Activated CD4-positive, alpha-beta T cell treated with anti-CD3 and anti-CD28 coated beads, Interleukin-2, amount 50 U/mL, for 1 hour (primary cell): ENCODE measurements around the gene HIRIP3.
A peak's percentile ranks its signal among the peaks of the same experiment; 100 is the strongest.
"Not testable (repeated sequence)": the region's sequence is repeated elsewhere in the genome, so short reads cannot be mapped to it uniquely, and the experiment has no call there.

Source experiments
- DNase-seq: peaks from one replicate; pipeline ENCODE4 v3.0.0-alpha.2; 2020

The HIRIP3 gene

GRCh38 chr16:29995324-29995910, at the start of gene HIRIP3:
Gene HIRIP3, minus strand, starts transcription at chr16:29995617. Its CDS starts 12 bp downstream, at chr16:29995605.
- DNase-seq: peak; percentile 81

- DNase-seq: no peak
These were observed 46.4 kb upstream of the HIRIP3 start for GRCh38 chr16:30041841-30042240.

GRCh38 chr16:30040690-30041089, 45.3 kb upstream of the HIRIP3 start:
- DNase-seq: not testable (repeated sequence)

GRCh38 chr16:30040221-30040620, 44.8 kb upstream of the HIRIP3 start:
- no peak for DNase-seq

- DNase-seq: no peak
These were observed 37.9 kb upstream of the HIRIP3 start for GRCh38 chr16:30033270-30033669.

GRCh38 chr16:30032083-30032819, 36.8 kb upstream of the HIRIP3 start:
- peak; percentile 58 for DNase-seq

- DNase-seq: no peak
These were observed 36.1 kb upstream of the HIRIP3 start for GRCh38 chr16:30031477-30031918.

GRCh38 chr16:30030841-30031413, 35.5 kb upstream of the HIRIP3 start, which contains the start of gene TLCD3B:
Gene TLCD3B, minus strand, starts transcription at chr16:30031271. Its CDS starts 744 bp downstream, at chr16:30030527.
- no peak for DNase-seq

GRCh38 chr16:30030011-30030685, 34.7 kb upstream of the HIRIP3 start:
- DNase-seq: no peak

GRCh38 chr16:30028438-30029076, 33.1 kb upstream of the HIRIP3 start:
- no peak for DNase-seq

GRCh38 chr16:30027588-30028437, 32.4 kb upstream of the HIRIP3 start:
- DNase-seq: no peak

- no peak for DNase-seq
These were observed 31.0 kb upstream of the HIRIP3 start for GRCh38 chr16:30026449-30026848.

- DNase-seq: no peak
These were observed 30.2 kb upstream of the HIRIP3 start for GRCh38 chr16:30025574-30025973.

GRCh38 chr16:30025156-30025555, 29.7 kb upstream of the HIRIP3 start:
- no peak for DNase-seq

GRCh38 chr16:30024451-30024850, 29.0 kb upstream of the HIRIP3 start:
- no peak for DNase-seq

- no peak for DNase-seq
These were observed 28.2 kb upstream of the HIRIP3 start for GRCh38 chr16:30023586-30023985.

- DNase-seq: no peak
These were observed 27.5 kb upstream of the HIRIP3 start, which contains the start of gene C16orf92 for GRCh38 chr16:30022887-30023286. Gene C16orf92, plus strand, starts transcription at chr16:30023198. Its CDS starts 143 bp downstream, at chr16:30023341.

- DNase-seq: no peak
These were observed 23.3 kb upstream of the HIRIP3 start for GRCh38 chr16:30018731-30019158.

GRCh38 chr16:30017937-30018336, 22.5 kb upstream of the HIRIP3 start:
- DNase-seq: not testable (repeated sequence)

- DNase-seq: no peak
These were observed 21.9 kb upstream of the HIRIP3 start for GRCh38 chr16:30017277-30017656.

GRCh38 chr16:30016555-30017276, 21.3 kb upstream of the HIRIP3 start:
- no peak for DNase-seq
